NCI-H748 treated with DMSO at 0.1 percent for 48 hours (cell line): ENCODE measurements around the gene SLC8A1.

Experiments
- DNase-seq: peaks from one replicate; lab custom pipeline; 2025; lab: John Stamatoyannopoulos, UW

Gene SLC8A1

GRCh38 chr2:40421631-40422297, 30.1 kb downstream of the SLC8A1 start:
- DNase-seq, result no peak

GRCh38 chr2:40420478-40420877, 31.4 kb downstream of the SLC8A1 start:
- DNase-seq, result no peak

GRCh38 chr2:40419364-40419762, 32.5 kb downstream of the SLC8A1 start:
- no peak for DNase-seq

GRCh38 chr2:40418614-40419363, 33.1 kb downstream of the SLC8A1 start:
- no peak for DNase-seq

GRCh38 chr2:40416486-40416885, 35.4 kb downstream of the SLC8A1 start:
- DNase-seq, result no peak

GRCh38 chr2:40415391-40415790, 36.5 kb downstream of the SLC8A1 start:
- DNase-seq, result no peak

GRCh38 chr2:40412456-40412855, 39.4 kb downstream of the SLC8A1 start:
- DNase-seq, result no peak

GRCh38 chr2:40410695-40411094, 41.2 kb downstream of the SLC8A1 start:
- DNase-seq, result no peak

GRCh38 chr2:40409734-40410133, 42.2 kb downstream of the SLC8A1 start:
- DNase-seq, result no peak

GRCh38 chr2:40406485-40407289, 45.2 kb downstream of the SLC8A1 start:
- no peak for DNase-seq

GRCh38 chr2:40405465-40405864, 46.4 kb downstream of the SLC8A1 start:
- DNase-seq, result no peak

- DNase-seq, result no peak
These were observed 47.4 kb downstream of the SLC8A1 start for GRCh38 chr2:40404517-40404916.

- DNase-seq, result no peak
These were observed 48.6 kb downstream of the SLC8A1 start for GRCh38 chr2:40403233-40403836.

GRCh38 chr2:40401896-40402295, 50.0 kb downstream of the SLC8A1 start:
- DNase-seq, result no peak

- DNase-seq, result no peak
These were observed 51.4 kb downstream of the SLC8A1 start for GRCh38 chr2:40400336-40400953.

- DNase-seq, result no peak
These were observed 54.1 kb downstream of the SLC8A1 start for GRCh38 chr2:40397765-40398164.

GRCh38 chr2:40396124-40396523, 55.8 kb downstream of the SLC8A1 start:
- DNase-seq, result no peak

- DNase-seq, result no peak
These were observed 56.5 kb downstream of the SLC8A1 start for GRCh38 chr2:40395169-40396073.

GRCh38 chr2:40394597-40394996, 57.3 kb downstream of the SLC8A1 start:
- DNase-seq, result no peak

- DNase-seq, result no peak
These were observed 57.9 kb downstream of the SLC8A1 start for GRCh38 chr2:40394031-40394430.

GRCh38 chr2:40388161-40388560, 63.7 kb downstream of the SLC8A1 start:
- DNase-seq, result no peak
